Stimulated activated CD8-positive, alpha-beta memory T cell treated with anti-CD3 and anti-CD28 coated beads, Interleukin-4, amount 100 ng/mL, for 4 hours (primary cell): ENCODE measurements around the gene TBC1D7.
A peak's percentile ranks its signal among the peaks of the same experiment; 100 is the strongest.

ENCODE experiments used
- DNase-seq, 2 donors: peaks; one replicate each; pipeline ENCODE4 v3.0.0-alpha.2; 2020; ENCODE audit warnings: low read depth in 2 of 2, low spot score in 1 of 2

TBC1D7 gene

DNA sequence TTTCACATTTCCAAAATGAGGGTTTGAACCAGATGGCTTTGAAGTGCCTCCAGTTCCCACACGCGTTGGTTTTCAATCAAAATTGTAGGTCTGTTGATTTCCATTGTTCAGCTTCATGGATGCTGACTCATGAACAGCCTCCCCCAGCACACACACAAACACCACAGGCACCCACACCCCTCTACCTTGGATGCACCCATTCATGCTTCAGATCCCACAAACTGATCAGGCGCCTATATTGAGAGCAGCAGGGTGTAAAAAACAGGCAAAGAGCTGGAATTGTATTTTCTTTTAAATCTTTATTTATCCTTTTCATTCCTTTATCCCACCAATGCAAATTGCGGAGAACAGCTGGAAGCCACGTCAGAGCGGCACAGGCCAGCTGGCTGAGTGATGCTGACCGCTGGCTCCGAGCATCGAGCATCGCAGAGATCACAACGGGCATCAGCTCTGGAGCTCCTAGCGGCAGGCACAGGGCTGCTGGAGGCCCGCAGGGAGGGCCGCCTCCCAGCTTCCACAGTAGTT lies 29.3 kb upstream of the TBC1D7 start:
- no peak for DNase-seq

DNA sequence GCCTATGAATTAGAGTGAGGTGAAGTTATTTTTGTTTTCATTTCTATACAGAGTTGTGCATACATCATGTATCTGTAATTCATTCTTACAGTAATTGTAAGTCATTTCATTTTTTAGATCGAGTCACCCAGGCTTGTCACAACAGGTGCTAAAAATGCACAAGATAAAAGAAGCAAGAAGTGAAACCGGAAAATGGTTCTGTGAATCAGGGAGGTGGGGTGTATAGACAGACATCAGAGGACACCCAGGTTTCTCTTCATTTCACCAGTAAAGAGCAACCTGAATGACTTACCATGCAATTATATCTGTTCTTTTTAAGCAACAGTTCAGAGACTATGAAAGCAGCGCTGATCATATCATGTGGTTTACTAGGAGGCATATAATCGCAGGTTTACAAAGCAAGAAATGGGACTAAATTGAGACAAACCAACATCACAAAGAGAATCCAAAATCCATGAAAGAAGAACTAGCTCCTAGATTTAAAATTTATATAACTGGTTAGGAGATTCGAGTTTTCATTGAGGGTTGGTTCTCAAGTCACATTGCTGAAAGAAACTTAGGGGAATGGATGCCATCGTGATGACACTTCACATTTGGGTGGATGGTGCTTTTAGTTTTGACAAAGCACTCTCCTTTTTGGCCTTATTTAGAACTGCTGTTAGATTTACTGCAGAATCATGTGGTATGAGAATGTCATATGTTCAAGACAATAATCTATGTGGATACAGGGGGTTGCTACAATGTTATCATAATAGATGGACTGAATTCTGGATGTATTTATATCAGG lies 27.9 kb upstream of the TBC1D7 start:
- DNase-seq: no peak

DNA sequence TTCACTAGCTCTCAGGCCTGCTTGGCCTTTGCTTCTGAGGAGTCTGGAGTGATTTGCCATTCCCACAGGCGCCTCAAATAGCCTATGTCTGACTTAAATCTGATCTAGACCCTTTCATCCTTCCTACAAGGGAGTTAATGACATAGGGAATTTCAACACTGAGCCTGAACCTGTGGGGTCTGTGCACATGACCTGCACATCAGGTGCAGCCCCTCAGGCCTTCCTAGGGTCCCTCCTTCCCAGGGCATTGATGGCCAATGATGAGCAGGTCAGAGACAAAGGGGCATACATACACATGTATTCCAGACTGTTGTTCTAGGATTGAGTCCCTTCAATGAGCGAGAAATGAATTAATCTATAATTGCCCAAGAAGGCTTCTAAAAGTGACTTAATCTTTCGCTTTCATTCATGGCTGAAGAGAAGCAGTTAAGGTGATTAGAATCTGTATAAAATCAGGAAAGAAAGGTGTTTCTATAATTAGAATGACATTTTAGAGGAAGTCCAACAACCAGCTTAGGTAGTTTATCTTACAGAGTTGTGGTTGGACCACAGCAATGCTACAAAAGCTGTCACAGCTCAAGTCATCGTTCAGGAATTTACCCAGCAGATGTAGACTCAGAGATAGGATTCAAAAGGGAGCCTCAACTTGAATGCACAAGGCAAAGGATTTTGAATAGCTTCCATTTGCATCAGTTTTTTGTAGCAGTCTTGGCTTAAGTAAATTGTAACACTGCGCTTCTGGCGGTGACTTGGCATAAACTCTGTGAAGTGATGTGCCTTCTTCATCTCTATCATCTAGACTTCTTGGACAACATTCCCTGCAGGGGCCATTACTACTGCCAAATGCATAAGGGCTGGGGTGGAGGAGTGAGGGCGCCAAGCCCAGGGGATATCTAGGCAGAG lies 27.0 kb upstream of the TBC1D7 start:
- DNase-seq: no peak

GRCh38 chr6:13354331-13355042 lies 26.1 kb upstream of the TBC1D7 start:
- DNase-seq: no peak

DNA sequence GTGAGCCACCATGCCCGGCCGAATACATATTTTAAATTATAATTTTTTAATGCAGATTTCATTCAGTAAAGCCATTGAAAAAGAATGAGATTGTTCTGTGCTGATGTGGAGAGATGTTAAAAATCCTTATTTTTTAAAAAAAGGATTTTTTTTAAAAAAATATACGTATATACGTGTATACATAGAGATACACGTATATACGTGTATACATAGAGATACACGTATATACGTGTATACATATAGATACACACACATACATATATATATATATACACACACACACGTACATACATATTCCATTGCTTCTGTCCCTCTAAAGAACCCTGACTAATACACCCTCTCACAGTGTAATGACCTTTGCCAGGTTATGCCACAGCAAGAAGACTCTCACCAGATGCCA lies 23.8 kb upstream of the TBC1D7 start:
- DNase-seq: no peak

- no peak for DNase-seq
These were observed 22.9 kb upstream of the TBC1D7 start for GRCh38 chr6:13351271-13351670.

DNA sequence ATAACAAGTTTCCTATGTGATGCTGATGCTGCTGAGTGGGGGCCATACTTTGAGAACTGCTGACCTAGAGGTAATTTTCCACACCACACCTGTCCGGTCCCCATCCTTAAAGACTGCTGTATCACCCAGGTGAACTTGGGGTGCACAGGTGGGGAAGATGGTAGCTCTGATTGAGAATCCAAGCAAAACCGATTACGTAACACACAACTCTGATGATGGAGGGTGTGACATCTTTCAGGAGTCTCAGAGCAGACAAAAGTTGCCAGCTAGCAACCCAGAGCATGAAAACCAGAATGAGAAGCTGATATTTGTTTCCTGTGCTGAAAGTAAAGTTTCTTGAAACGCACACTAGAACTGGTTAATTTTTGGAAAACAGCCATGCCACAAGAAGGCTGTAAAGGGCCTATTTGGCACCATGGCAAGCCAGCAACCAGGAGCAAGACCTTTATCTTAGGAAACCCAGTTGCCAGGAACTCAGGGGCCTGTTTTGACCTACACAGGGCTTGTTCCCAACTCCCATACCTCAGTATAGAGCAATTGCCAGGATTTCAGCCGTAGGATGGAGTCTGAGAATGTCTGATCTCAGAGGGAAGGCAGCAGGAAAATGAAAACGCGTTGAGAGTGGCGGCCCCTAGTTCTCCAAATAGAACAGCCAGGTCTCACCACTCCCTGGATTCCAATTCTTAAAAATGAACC lies 21.6 kb upstream of the TBC1D7 start:
- no peak for DNase-seq

DNA sequence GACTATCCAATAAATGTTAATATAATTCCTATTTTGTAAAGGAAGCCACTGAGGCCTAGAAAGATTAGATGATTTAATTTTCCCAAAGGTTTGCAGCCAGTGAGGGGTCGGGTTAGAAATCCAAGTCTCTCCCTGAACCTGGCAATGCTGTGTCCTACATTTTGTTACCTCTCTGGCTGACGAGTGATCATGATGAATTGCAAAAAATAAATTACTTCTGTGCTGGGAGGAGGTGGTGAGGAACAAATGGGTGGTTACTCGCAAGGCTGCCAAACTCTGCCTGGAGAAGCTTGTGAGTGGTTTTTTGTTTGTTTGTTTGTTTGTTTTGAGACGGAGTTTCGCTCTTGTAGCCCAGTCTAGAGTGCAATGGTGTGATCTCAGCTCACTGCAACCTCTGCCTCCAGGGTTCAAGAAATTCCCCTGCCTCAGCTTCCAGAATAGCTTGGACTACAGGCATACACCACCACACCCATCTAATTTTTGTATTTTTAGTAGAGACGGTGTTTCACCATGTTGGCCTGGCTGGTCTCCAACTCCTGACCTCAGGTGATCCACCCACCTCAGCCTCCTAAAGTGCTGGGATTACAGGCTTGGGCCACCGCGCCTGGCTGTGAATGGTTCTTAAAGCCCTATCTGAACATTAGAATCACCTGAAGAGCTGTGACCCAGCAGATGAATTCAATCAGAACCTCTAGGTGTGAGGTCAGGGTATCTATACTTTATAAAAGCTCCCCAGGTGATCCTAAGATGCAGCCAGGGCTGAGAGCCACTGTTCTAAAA lies 20.2 kb upstream of the TBC1D7 start:
- DNase-seq: no peak

- no peak for DNase-seq
These were observed 17.9 kb upstream of the TBC1D7 start for GRCh38 chr6:13346245-13346644.

DNA sequence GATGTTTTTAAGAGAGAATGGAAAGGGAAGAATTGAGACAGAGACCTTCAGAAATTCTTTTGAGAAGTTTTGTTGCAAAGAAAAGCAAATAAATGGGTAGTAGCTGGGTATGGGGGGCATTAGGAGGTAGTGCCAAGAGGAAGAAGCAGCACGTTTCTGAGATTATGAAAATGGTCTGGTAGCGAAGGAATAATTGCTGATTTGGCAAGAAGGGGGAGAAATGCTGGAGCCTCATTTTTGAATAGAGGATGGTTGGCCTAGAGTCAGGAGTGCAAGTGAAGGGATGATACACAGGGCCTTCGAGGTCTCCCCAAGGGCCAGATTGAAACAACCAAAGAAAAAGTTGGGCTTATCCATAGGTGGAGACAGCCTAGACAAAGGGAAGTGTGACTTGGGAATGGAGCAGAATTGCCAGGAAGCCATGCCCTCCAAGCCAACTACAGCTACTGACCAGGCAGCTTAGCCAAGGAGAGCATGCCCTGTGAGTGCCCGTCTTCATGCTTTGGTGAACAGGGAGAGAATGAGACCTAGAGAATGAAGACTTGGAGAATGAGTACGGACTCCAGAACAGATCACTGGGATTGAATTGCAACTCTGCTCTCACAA lies 14.2 kb upstream of the TBC1D7 start:
- DNase-seq: no peak

DNA sequence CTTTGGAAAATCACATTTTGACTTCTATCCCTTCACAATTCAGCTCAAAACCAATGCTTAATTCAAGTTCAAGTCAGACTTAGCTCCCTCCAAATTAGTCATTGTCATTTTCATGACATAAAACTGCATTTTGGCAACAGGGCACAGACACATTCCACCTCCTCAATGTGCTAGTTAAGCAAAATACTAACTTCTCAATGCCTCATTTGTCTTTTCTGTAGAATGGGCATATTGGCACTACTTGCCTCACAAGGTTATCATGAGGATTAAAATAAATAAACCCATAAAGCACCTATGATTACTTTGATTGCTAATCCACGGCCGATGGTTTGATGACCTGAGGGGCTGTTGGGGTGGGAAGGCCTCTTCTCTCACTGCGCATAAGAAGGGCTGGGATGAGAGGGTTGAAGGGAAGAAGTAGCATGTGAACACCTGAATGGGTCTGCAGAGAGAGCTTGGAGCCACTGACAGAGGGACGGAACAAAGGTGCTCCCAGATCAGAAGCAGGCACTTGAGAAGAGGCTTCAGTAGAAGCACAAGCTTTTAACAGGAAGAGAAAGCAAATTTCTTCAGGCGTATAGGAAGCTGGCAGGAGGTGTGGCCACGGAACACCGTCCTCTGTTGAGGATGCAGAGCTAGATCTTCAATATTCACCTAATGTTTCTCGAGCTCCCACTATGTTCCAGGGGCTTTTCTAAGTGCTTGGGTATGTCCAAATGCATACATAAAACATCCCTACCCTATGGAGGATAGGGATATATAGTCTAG lies 11.7 kb upstream of the TBC1D7 start:
- no peak for DNase-seq

- DNase-seq: no peak
These were observed 9.7 kb upstream of the TBC1D7 start for GRCh38 chr6:13338038-13338437.

DNA sequence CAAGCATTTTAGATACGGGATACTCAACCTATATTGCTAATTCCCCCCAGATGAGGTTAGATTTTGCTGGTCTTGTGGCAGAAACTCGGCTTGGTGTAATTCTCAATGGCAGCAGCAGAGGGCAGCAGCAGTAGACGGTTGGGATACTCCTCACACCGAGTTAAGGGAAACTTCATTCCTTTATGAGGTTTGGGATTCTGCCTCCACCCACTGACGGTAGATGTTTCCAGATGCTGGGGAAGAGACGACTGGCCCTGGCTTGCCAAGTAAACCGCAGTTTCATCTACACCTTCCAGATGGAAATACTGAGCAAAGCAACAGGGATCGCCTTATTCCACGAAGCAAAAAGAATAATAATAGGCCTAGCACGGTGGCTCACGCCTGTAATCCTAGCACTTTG lies 8.2 kb upstream of the TBC1D7 start:
- DNase-seq: peak; percentile 21 to 75

DNA sequence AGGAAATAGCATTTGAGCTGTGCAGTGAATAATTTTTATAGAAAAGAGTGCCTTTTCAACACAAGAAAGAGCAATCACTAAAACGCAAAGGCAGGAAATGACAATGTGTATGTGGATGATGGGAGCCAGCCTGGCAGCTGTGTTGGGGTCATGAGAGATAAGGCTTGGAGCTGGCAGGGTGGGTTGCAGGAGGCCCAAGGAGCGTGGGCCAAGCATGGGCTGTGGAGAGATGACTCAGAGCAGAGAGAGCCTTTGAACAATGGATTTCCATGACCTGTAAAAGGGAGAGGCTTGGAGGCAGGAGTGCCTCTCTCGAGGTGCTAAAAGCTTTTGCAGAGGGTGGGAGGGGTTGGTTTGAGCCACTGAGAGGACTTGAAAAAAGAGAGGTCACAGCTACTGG lies 6.6 kb upstream of the TBC1D7 start:
- no peak for DNase-seq

- DNase-seq: no peak
These were observed 4.0 kb upstream of the TBC1D7 start for GRCh38 chr6:13332349-13332706.

DNA sequence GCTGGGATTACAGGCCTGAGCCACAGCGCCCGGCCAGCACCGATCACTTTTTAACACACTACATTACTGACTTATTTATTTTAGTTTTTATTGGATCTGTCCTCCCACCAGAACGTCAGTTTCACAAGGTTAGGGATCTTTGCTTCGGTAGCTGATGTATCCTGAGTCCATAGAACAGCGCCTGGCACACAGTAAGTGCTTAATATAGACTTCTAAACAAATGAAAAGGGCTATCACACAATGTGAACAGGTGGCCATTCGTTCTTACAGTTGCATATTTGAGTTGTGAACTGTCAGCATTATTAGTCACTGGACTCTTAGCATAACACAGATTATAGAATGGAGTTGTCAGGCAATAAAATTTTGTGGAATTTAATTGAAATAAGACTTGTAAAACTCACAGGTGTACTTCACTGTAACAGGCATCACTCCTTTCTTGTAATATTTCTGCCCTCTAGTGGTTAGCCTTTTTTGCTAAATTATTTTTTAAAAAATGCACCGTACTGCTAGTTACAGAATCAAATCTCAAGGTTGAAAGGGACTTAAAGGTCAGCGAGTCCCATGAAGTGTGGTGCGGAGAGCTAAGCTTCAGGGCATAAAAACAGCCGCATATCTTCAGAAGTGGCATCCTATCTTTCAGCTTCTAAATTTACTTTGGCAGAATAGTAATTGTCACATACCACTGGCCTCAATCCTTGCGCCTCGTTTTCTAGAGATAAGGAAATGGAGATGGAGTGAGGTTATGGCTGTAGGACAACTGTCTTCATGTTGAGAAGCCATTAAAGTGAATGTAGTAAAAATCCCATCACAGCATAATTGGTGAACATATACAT lies 3.4 kb upstream of the TBC1D7 start:
- DNase-seq: no peak

DNA sequence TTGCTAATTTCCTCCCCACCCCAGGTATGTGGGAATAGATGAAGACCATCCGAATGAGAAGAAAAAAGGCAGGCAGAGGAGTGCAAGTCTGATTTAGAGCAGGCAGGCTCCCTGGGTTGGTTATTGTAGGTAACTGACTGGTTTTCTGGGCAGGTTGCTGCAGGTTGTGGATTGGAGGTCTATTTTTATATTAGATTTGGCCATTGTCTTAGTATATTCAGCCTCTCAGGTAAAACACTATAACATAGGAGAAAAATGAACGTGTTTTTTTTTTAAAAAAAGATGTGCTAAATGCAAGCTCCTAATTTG lies 492 bp upstream of the TBC1D7 start:
- no peak for DNase-seq

- no peak for DNase-seq
These were observed 654 bp downstream of the TBC1D7 start for GRCh38 chr6:13327691-13328075.
